H9 (cell line): Measurements from ENCODE around the gene UMOD. TPM values are rescaled to one million over a fixed set of nuclear protein-coding genes. Genes with fewer than 3 reads are reported as not detected.

ENCODE experiments used
- DNase-seq: peaks from one replicate; pipeline ENCODE4 v3.0.0-alpha.2; 2017
- H2AFZ ChIP-seq: one replicate; pipeline ENCODE4 v1.6.1; 2013; ENCODE audit warnings: mild to moderate bottlenecking, low read length, control low read depth, moderate library complexity
- H2AK5ac ChIP-seq: 2 replicates; pipeline ENCODE4 v1.6.1; 2013; ENCODE audit warnings: low read length, control low read depth, mixed read lengths; ENCODE audit not compliant: insufficient read length
- H2BK120ac ChIP-seq: one replicate; pipeline ENCODE4 v1.6.1; 2013; ENCODE audit warnings: low read depth, mild to moderate bottlenecking, low read length, control low read depth, inconsistent platforms; ENCODE audit not compliant: poor library complexity, severe bottlenecking
- H2BK12ac ChIP-seq: 2 replicates; pipeline ENCODE4 v1.6.1; 2013; ENCODE audit warnings: low read length, control low read depth, mixed read lengths, low read depth; ENCODE audit not compliant: insufficient read length
- H2BK15ac ChIP-seq: 2 replicates; pipeline ENCODE4 v1.6.1; 2013; ENCODE audit warnings: low read depth, low read length, control low read depth
- H2BK20ac ChIP-seq: one replicate; pipeline ENCODE4 v1.6.1; 2013; ENCODE audit warnings: low read depth, mild to moderate bottlenecking, low read length, control low read depth, inconsistent platforms; ENCODE audit not compliant: poor library complexity, severe bottlenecking
- H2BK5ac ChIP-seq: 2 replicates; pipeline ENCODE4 v1.6.1; 2013; ENCODE audit warnings: low read length, control low read depth, mixed read lengths; ENCODE audit not compliant: insufficient read length
- H3K14ac ChIP-seq: 2 replicates; pipeline ENCODE4 v1.6.1; 2013; ENCODE audit warnings: low read length, control low read depth; ENCODE audit not compliant: insufficient read depth
- H3K18ac ChIP-seq: 2 replicates; pipeline ENCODE4 v1.6.1; 2013; ENCODE audit warnings: low read depth, mild to moderate bottlenecking, mixed read lengths, low read length, control low read depth; ENCODE audit not compliant: insufficient read length
- H3K23ac ChIP-seq: 2 replicates; pipeline ENCODE4 v1.6.1; 2013; ENCODE audit warnings: low read length, control low read depth, mixed read lengths, low read depth; ENCODE audit not compliant: insufficient read length
- H3K23me2 ChIP-seq: 2 replicates; pipeline ENCODE4 v1.6.1; 2013; ENCODE audit warnings: low read depth, mild to moderate bottlenecking, mixed read lengths, low read length, control low read depth; ENCODE audit not compliant: insufficient read length, poor library complexity, severe bottlenecking
- H3K27ac ChIP-seq: 2 replicates; pipeline ENCODE4 v1.5.1; 2013; ENCODE audit warnings: low read length, control low read depth, mixed read lengths, low read depth; ENCODE audit not compliant: insufficient read length
- H3K27me3 ChIP-seq: 2 replicates; pipeline ENCODE4 v1.6.1; 2013; ENCODE audit warnings: low read length, control low read depth, inconsistent platforms; ENCODE audit not compliant: insufficient read depth
- H3K4ac ChIP-seq: 2 replicates; pipeline ENCODE4 v1.6.1; 2013; ENCODE audit warnings: low read depth, mild to moderate bottlenecking, control low read depth, inconsistent platforms, low read length, moderate library complexity
- H3K4me1 ChIP-seq: 2 replicates; pipeline ENCODE4 v1.6.1; 2013; ENCODE audit warnings: low read length, control low read depth, inconsistent platforms; ENCODE audit not compliant: insufficient read depth
- H3K4me2 ChIP-seq: 2 replicates; pipeline ENCODE4 v1.6.1; 2013; ENCODE audit warnings: low read length, control low read depth, mixed read lengths; ENCODE audit not compliant: insufficient read length, insufficient read depth
- H3K56ac ChIP-seq: 2 replicates; pipeline ENCODE4 v1.6.1; 2013; ENCODE audit warnings: low read depth, mild to moderate bottlenecking, mixed read lengths, low read length, control low read depth; ENCODE audit not compliant: insufficient read length
- H3K79me1 ChIP-seq: 2 replicates; pipeline ENCODE4 v1.6.1; 2013; ENCODE audit warnings: low read depth, mild to moderate bottlenecking, moderate library complexity, low read length, control low read depth, inconsistent platforms; ENCODE audit not compliant: insufficient read depth, poor library complexity, severe bottlenecking
- H3K79me2 ChIP-seq: 2 replicates; pipeline ENCODE4 v1.6.1; 2013; ENCODE audit warnings: low read length, control low read depth, inconsistent platforms; ENCODE audit not compliant: insufficient read depth
- H3K9ac ChIP-seq: 2 replicates; pipeline ENCODE4 v1.6.1; 2013; ENCODE audit warnings: low read length, control low read depth, mixed read lengths; ENCODE audit not compliant: insufficient read length; ENCODE audit errors: extremely low read depth
- H3K9me3 ChIP-seq: one replicate; pipeline ENCODE4 v1.6.1; 2013; ENCODE audit warnings: low read depth, low read length, inconsistent platforms; ENCODE audit not compliant: control insufficient read depth
- H3T11ph ChIP-seq: one replicate; pipeline ENCODE4 v1.6.1; 2013; ENCODE audit warnings: mild to moderate bottlenecking, low read length, control low read depth, inconsistent platforms
- H4K20me1 ChIP-seq: one replicate; pipeline ENCODE4 v1.6.1; 2013; ENCODE audit not compliant: control insufficient read depth, insufficient read length, insufficient read depth
- H4K5ac ChIP-seq: 2 replicates; pipeline ENCODE4 v1.6.1; 2013; ENCODE audit warnings: low read depth, mild to moderate bottlenecking, mixed read lengths, low read length, control low read depth; ENCODE audit not compliant: insufficient read length
- H4K8ac ChIP-seq: replicated peaks from 2 replicates; pipeline ENCODE4 v1.6.1; 2013; ENCODE audit warnings: low read length, control low read depth, mixed read lengths, low read depth; ENCODE audit not compliant: insufficient read length
- H4K91ac ChIP-seq: 2 replicates; pipeline ENCODE4 v1.6.1; 2013; ENCODE audit warnings: low read depth, mild to moderate bottlenecking, moderate library complexity, mixed read lengths, low read length, control low read depth; ENCODE audit not compliant: insufficient read length
- H3K27ac Mint-ChIP-seq, 3 experiments: 2 replicates in 2 of 3; 3 replicates in 1 of 3; pipeline ENCODE4 v1.8.0; 2020 to 2021; ENCODE audit warnings: mixed read lengths in 3 of 3, mild to moderate bottlenecking in 1 of 3, moderate library complexity in 1 of 3
- H3K27me3 Mint-ChIP-seq: 2 replicates; pipeline ENCODE4 v1.8.0; 2021; ENCODE audit warnings: low read depth, mild to moderate bottlenecking, moderate library complexity, mixed read lengths
- H3K36me3 Mint-ChIP-seq, 3 experiments: 2 replicates in 2 of 3; 3 replicates in 1 of 3; pipeline ENCODE4 v1.8.0; 2020 to 2021; ENCODE audit warnings: low read depth in 3 of 3, mixed read lengths in 3 of 3; ENCODE audit not compliant: insufficient read depth in 1 of 3
- H3K4me1 Mint-ChIP-seq, 2 experiments: 2 replicates each; pipeline ENCODE4 v1.8.0; 2020; ENCODE audit warnings: mixed read lengths in 2 of 2
- H3K4me3 Mint-ChIP-seq, 2 experiments: 2 replicates in 1 of 2; 3 replicates in 1 of 2; pipeline ENCODE4 v1.8.0; 2020 to 2021; ENCODE audit warnings: mild to moderate bottlenecking in 2 of 2, mixed read lengths in 2 of 2, moderate library complexity in 1 of 2
- H3K9me3 Mint-ChIP-seq, 2 experiments: 2 replicates in 1 of 2; 3 replicates in 1 of 2; pipeline ENCODE4 v1.8.0; 2020; ENCODE audit warnings: mild to moderate bottlenecking in 2 of 2, mixed read lengths in 2 of 2, moderate library complexity in 1 of 2
- WGBS: extraction: QIAGEN DNeasy Blood & Tissue Kit; methylation state at CpG from one replicate; pipeline ENCODE4 v1.1.7; 2013; ENCODE audit warnings: missing lambda C conversion rate, low lambda C conversion rate, mixed read lengths; ENCODE audit not compliant: insufficient read length; ENCODE audit errors: extremely low coverage; 5-methylcytosine and 5-hydroxymethylcytosine counted together
- total RNA-seq: library from RNA; stranded (reverse); gene quantifications from 2 replicates; pipeline ENCODE4 v1.2.1, GENCODE V29; 2021
- TF ChIP-seq, protein P1 (sequence below): fragments of 200-600 bp; sonication (generic); conservative IDR thresholded peaks from 3 replicates; pipeline ENCODE4 v1.8.0; 2021; ENCODE audit warnings: antibody characterized with exemption, mild to moderate bottlenecking

The UMOD gene
- total RNA-seq, 1 experiment from 2014 or later: not detected

GRCh38 chr16:20285993-20286499 lies 66.5 kb downstream of the UMOD start:
- Histone ChIP-seq H3K4me1 (peaks cover 2% of the 10 kb centered on the region; the same call in 1 of the 2 replicates), H3K14ac (no peak overlapping the region), H4K8ac (no peak overlapping the region), H3K27me3 (no peaks in the 10 kb centered on the region), H3K23ac (no peak overlapping the region), H2BK15ac (no peak overlapping the region), H4K91ac (no peak overlapping the region), H4K20me1 (no peaks in the 10 kb centered on the region), H3K56ac (no peak overlapping the region), H2BK12ac (no peak overlapping the region), H4K5ac (no peak overlapping the region), H2AK5ac (no peak overlapping the region), H3K23me2 (peaks cover 3% of the 10 kb centered on the region), H2BK20ac (no peak overlapping the region), H2BK5ac (no peak overlapping the region), H3K4me2 (no peak overlapping the region), H3K4ac (no peak overlapping the region), H3K79me1 (no peaks in the 10 kb centered on the region), H3K79me2 (no peaks in the 10 kb centered on the region), H3K18ac (no peak overlapping the region), H2AFZ (no peak overlapping the region), H3K9ac (no peak overlapping the region), H3K9me3 (no peaks in the 10 kb centered on the region), H3T11ph (no peak overlapping the region), H2BK120ac (no peak overlapping the region), H3K27ac (no peak overlapping the region)
- DNase-seq: no peak
- H3K36me3 Mint-ChIP-seq: no peaks in the 10 kb centered on the region
- WGBS: no CpG with 5 or more reads among the region's 6 CpGs
- no peaks in the 10 kb centered on the region; a peak in 3 of 5 replicates for H3K9me3 Mint-ChIP-seq
- peaks cover 8 to 17% of the 10 kb centered on the region in 2 experiments for H3K4me1 Mint-ChIP-seq
- peaks cover 2% of the 10 kb centered on the region for H3K27me3 Mint-ChIP-seq
- no peak overlapping the region for H3K4me3 Mint-ChIP-seq
- TF ChIP-seq, protein P1, sequence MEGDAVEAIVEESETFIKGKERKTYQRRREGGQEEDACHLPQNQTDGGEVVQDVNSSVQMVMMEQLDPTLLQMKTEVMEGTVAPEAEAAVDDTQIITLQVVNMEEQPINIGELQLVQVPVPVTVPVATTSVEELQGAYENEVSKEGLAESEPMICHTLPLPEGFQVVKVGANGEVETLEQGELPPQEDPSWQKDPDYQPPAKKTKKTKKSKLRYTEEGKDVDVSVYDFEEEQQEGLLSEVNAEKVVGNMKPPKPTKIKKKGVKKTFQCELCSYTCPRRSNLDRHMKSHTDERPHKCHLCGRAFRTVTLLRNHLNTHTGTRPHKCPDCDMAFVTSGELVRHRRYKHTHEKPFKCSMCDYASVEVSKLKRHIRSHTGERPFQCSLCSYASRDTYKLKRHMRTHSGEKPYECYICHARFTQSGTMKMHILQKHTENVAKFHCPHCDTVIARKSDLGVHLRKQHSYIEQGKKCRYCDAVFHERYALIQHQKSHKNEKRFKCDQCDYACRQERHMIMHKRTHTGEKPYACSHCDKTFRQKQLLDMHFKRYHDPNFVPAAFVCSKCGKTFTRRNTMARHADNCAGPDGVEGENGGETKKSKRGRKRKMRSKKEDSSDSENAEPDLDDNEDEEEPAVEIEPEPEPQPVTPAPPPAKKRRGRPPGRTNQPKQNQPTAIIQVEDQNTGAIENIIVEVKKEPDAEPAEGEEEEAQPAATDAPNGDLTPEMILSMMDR: no peak
- H3K27ac Mint-ChIP-seq: no peak overlapping the region; a peak in 2 of 7 replicates

Other genes with a start within 250 kb of the UMOD start
- not detected in 2 replicates for gene GP2, start 25.2 kb downstream of the UMOD start, total RNA-seq
- not detected in 2 replicates for gene PDILT, start 52.0 kb upstream of the UMOD start, total RNA-seq
- gene ACSM5, start 56.8 kb upstream of the UMOD start, total RNA-seq: not detected in 2 replicates
- not detected in 2 replicates for gene ACSM2A, start 98.8 kb upstream of the UMOD start, total RNA-seq
- not detected in 2 replicates for gene ACSM2B, start 223.7 kb upstream of the UMOD start, total RNA-seq